ENCODE results near the gene PIBF1. TPM values are rescaled to one million over a fixed set of nuclear protein-coding genes. Genes with fewer than 3 reads are reported as not detected.
"Not testable (repeated sequence)": the region's sequence is repeated elsewhere in the genome, so short reads cannot be mapped to it uniquely, and the experiment has no call there.

The PIBF1 gene
- total and polyA plus RNA-seq, 2 of the 4 experiments (the other 2 are of a cell fraction) = 5.1 to 13.3 TPM

DNA sequence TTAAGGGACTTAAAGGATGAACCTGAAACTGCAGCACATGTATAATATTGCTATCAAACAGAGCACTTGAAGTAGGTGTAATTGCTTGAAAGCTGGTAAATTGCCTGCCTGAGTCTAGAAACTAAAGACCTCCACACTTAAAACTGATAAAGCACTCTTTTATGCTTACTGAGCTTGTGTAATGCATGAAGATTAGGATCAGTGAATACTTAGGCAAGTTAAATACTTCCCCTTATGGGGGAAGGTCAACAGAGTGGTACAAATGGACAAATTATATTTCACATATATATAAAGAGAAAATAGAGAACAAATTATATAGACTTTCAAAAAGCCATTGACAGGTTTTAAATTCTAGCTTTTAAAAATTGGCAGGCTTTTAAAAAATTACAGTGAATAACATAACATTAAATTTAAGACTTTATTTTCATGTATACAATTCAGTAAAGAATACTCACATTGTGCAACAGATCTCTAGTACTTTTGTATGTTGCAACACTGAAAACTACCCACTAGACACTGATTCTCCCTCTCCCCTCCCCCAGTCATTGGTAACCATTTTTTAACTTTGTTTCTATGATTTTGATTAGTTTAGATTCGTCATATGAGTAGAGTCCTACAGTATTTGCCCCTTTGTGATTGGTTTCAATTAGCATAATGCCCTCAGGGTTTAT lies 23.9 kb downstream of the PIBF1 start:
- Histone ChIP-seq H3K4me1 (ENCODE audit: control insufficient read depth, insufficient read depth, low read length) (peaks cover 1% of the 10 kb centered on the region; the same call in 1 of the 2 replicates), H2BK120ac (ENCODE audit: low read depth, low read length) (no peak overlapping the region), H3K9ac (ENCODE audit: low read depth, low read length) (no peak overlapping the region), H3K9me3 (ENCODE audit: control insufficient read depth, insufficient read depth, low read length) (no peaks in the 10 kb centered on the region), H3K36me3 (ENCODE audit: control insufficient read depth, insufficient read depth, low read length) (no peaks in the 10 kb centered on the region), H3K4me2 (ENCODE audit: low read depth, low read length) (no peak overlapping the region), H3K14ac (replicated peaks; ENCODE audit: low read depth, low read length) (no peak overlapping the region), H4K20me1 (ENCODE audit: insufficient read depth, low read length) (no peaks in the 10 kb centered on the region), H2AFZ (replicated peaks; ENCODE audit: low read length, poor library complexity) (no peak overlapping the region), H2AK9ac (replicated peaks; ENCODE audit: low read depth, low read length, poor library complexity) (no peak overlapping the region), H4K8ac (ENCODE audit: low read depth in 2 of 2, low read length in 2 of 2) (no peak overlapping the region), H2BK15ac (ENCODE audit: low read depth, low read length) (no peak overlapping the region), H3K9me1 (ENCODE audit: insufficient read depth, low read length) (no peaks in the 10 kb centered on the region; the same call in 1 of the 2 replicates), H3K27ac (ENCODE audit: insufficient read depth, low read length) (no peak overlapping the region), H2BK5ac (ENCODE audit: low read depth, low read length, poor library complexity, severe bottlenecking) (no peak overlapping the region), H2AK5ac (ENCODE audit: low read depth, low read length) (no peak overlapping the region), H3K79me1 (ENCODE audit: low read depth in 1 of 2, low read length in 2 of 2) (peaks cover 0 to 10% of the 10 kb centered on the region in 2 experiments; a peak in 2 of 4 replicates), H3K4ac (ENCODE audit: low read depth, low read length) (no peak overlapping the region), H3K18ac (ENCODE audit: low read depth, low read length) (no peak overlapping the region), H2BK20ac (ENCODE audit: low read depth, low read length) (no peak overlapping the region), H3K56ac (ENCODE audit: extremely low read depth, insufficient read depth, low read length) (no peak overlapping the region), H3K23ac (ENCODE audit: low read depth, low read length) (no peak overlapping the region), H4K5ac (ENCODE audit: low read depth, low read length) (no peak overlapping the region), H3K4me3 (ENCODE audit: insufficient read depth, low read depth, low read length) (no peak overlapping the region), H4K91ac (ENCODE audit: insufficient read depth, low read depth, low read length) (no peak overlapping the region), H3K27me3 (ENCODE audit: control insufficient read depth, insufficient read depth, low read length) (no peaks in the 10 kb centered on the region)
- CTCF ChIA-PET = interaction anchor here (0.6 to 0.7 kb wide), 2 partner anchors 17 to 72 kb away, joined by 3 read pairs; no protein-coding TSS in a partner anchor
- dilution Hi-C loops (cut with HindIII; ENCODE audit: low sequenced_read_pairs, unreplicated experiment) (no loop called here), in situ Hi-C loops (cut with MboI; ENCODE audit: low sequenced_read_pairs) (loop anchor here (25.0 kb wide), 1 partner anchor 906 kb away; no protein-coding TSS in a partner anchor), intact Hi-C loops (cut with micrococcal nuclease) (no loop called here)
- DNase-seq = no peak
- no peak for TF ChIP-seq MXI1 (IDR thresholded peaks at IDR 0.05; ENCODE audit: borderline replicate concordance, low read depth, low read length)
- TF ChIP-seq CEBPB (IDR thresholded peaks at IDR 0.05; ENCODE audit: low read depth, low read length) = peak; percentile 70
- POLR2A ChIA-PET (ENCODE audit: unreplicated experiment) = no interaction called here
- no TSS peak for BruUV-seq (replicated peaks)
- no CpG with 5 or more reads among the region's 1 CpG for WGBS, 2 experiments (ENCODE audit: extremely low coverage in 2 of 2, insufficient read length in 1 of 2)
- ATAC-seq (ENCODE audit: low read depth) = no peak

DNA sequence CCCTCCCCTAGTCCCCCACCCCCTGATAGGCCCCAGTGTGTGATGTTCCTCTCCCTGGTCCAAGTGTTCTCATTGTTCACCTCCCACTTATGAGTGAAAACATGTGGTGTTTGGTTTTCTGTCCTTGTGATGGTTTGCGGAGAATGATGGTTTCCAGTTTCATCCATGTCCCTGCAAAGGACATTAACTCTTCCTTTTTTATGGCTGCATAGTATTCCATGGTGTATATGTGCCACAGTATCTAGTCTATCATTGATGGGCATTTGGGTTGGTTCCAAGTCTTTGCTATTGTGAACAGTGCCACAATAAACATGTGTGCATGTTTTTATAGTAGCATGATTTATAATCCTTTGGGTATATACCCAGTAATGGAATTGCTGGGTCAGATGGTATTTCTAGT lies 24.6 kb downstream of the PIBF1 start:
- not testable (repeated sequence) for BruUV-seq (replicated peaks)

More for the DNA sequence above, 24.6 kb downstream of the PIBF1 start:
- H4K5ac ChIP-seq (ENCODE audit: low read depth, low read length); H3K4me3 ChIP-seq (ENCODE audit: insufficient read depth, low read depth, low read length); H2AK9ac ChIP-seq (replicated peaks; ENCODE audit: low read depth, low read length, poor library complexity); H3K36me3 ChIP-seq (ENCODE audit: control insufficient read depth, insufficient read depth, low read length); H2AFZ ChIP-seq (replicated peaks; ENCODE audit: low read length, poor library complexity); H4K8ac ChIP-seq (ENCODE audit: low read depth in 2 of 2, low read length in 2 of 2); H3K56ac ChIP-seq (ENCODE audit: extremely low read depth, insufficient read depth, low read length); CTCF ChIA-PET; H3K23ac ChIP-seq (ENCODE audit: low read depth, low read length); H3K9me3 ChIP-seq (ENCODE audit: control insufficient read depth, insufficient read depth, low read length); dilution Hi-C loops (cut with HindIII; ENCODE audit: low sequenced_read_pairs, unreplicated experiment); H4K91ac ChIP-seq (ENCODE audit: insufficient read depth, low read depth, low read length); POLR2A ChIA-PET (ENCODE audit: unreplicated experiment); H3K4me1 ChIP-seq (ENCODE audit: control insufficient read depth, insufficient read depth, low read length); H2BK120ac ChIP-seq (ENCODE audit: low read depth, low read length); H2BK15ac ChIP-seq (ENCODE audit: low read depth, low read length); H3K18ac ChIP-seq (ENCODE audit: low read depth, low read length); ATAC-seq (ENCODE audit: low read depth); H3K27ac ChIP-seq (ENCODE audit: insufficient read depth, low read length); H3K27me3 ChIP-seq (ENCODE audit: control insufficient read depth, insufficient read depth, low read length); DNase-seq; H3K9me1 ChIP-seq (ENCODE audit: insufficient read depth, low read length); H3K9ac ChIP-seq (ENCODE audit: low read depth, low read length); H3K4ac ChIP-seq (ENCODE audit: low read depth, low read length); H3K4me2 ChIP-seq (ENCODE audit: low read depth, low read length); H3K14ac ChIP-seq (replicated peaks; ENCODE audit: low read depth, low read length); H2BK20ac ChIP-seq (ENCODE audit: low read depth, low read length); H3K79me1 ChIP-seq (ENCODE audit: low read depth in 1 of 2, low read length in 2 of 2); H2BK5ac ChIP-seq (ENCODE audit: low read depth, low read length, poor library complexity, severe bottlenecking); intact Hi-C loops (cut with micrococcal nuclease); H4K20me1 ChIP-seq (ENCODE audit: insufficient read depth, low read length); H2AK5ac ChIP-seq (ENCODE audit: low read depth, low read length): not testable (repeated sequence)
- in situ Hi-C loops (cut with MboI; ENCODE audit: low sequenced_read_pairs) = loop anchor here (25.0 kb wide), 1 partner anchor 906 kb away; no protein-coding TSS in a partner anchor
- no CpG with 5 or more reads among the region's 1 CpG for WGBS, 2 experiments (ENCODE audit: extremely low coverage in 2 of 2, insufficient read length in 1 of 2)

All from IMR-90 (cell line).